Progenitor cell of endocrine pancreas (in vitro differentiated cells): ENCODE measurements around the gene CIB4. TPM values are rescaled to one million over a fixed set of nuclear protein-coding genes. Genes with fewer than 3 reads are reported as not detected.

Experiments
- DNase-seq: peaks from one replicate; pipeline ENCODE4 v3.0.0; 2021; ENCODE audit warnings: low spot score; ENCODE audit not compliant: unreplicated experiment
- H3K27ac Mint-ChIP-seq: 2 replicates; pipeline ENCODE4 v1.8.0; 2021; ENCODE audit warnings: mild to moderate bottlenecking, moderate library complexity, mixed read lengths
- H3K27me3 Mint-ChIP-seq: 2 replicates; pipeline ENCODE4 v1.8.0; 2021; ENCODE audit warnings: mixed read lengths
- H3K36me3 Mint-ChIP-seq: 2 replicates; pipeline ENCODE4 v1.8.0; 2022; ENCODE audit warnings: mixed read lengths; ENCODE audit not compliant: insufficient read depth
- H3K4me1 Mint-ChIP-seq: 2 replicates; pipeline ENCODE4 v1.8.0; 2021; ENCODE audit warnings: low read depth, mixed read lengths
- H3K4me3 Mint-ChIP-seq: 2 replicates; pipeline ENCODE4 v1.8.0; 2021; ENCODE audit warnings: low read depth, mild to moderate bottlenecking, moderate library complexity, mixed read lengths
- H3K9me3 Mint-ChIP-seq: 2 replicates; pipeline ENCODE4 v1.8.0; 2021; ENCODE audit warnings: low read depth, mixed read lengths
- total RNA-seq: library from RNA; stranded (reverse); gene quantifications from 2 replicates; pipeline ENCODE4 v1.2.1, GENCODE V29; 2021
- TF ChIP-seq, protein P1 (sequence below): fragments of 200-600 bp; sonication (generic); IDR thresholded peaks from one replicate; pipeline ENCODE4 v1.5.0; 2021; ENCODE audit warnings: antibody characterized with exemption, mild to moderate bottlenecking; ENCODE audit not compliant: unreplicated experiment

Gene CIB4
- total RNA-seq, 1 donor from 2014 or later, result not detected

GRCh38 chr2:26635401-26635800 lies 5.8 kb downstream of the CIB4 start:
- TF ChIP-seq, protein P1, sequence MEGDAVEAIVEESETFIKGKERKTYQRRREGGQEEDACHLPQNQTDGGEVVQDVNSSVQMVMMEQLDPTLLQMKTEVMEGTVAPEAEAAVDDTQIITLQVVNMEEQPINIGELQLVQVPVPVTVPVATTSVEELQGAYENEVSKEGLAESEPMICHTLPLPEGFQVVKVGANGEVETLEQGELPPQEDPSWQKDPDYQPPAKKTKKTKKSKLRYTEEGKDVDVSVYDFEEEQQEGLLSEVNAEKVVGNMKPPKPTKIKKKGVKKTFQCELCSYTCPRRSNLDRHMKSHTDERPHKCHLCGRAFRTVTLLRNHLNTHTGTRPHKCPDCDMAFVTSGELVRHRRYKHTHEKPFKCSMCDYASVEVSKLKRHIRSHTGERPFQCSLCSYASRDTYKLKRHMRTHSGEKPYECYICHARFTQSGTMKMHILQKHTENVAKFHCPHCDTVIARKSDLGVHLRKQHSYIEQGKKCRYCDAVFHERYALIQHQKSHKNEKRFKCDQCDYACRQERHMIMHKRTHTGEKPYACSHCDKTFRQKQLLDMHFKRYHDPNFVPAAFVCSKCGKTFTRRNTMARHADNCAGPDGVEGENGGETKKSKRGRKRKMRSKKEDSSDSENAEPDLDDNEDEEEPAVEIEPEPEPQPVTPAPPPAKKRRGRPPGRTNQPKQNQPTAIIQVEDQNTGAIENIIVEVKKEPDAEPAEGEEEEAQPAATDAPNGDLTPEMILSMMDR, result no peak
- no peak for DNase-seq
- no peaks in the 10 kb centered on the region for H3K36me3 Mint-ChIP-seq
- no peak overlapping the region for H3K4me3 Mint-ChIP-seq
- H3K27me3 Mint-ChIP-seq, result peaks cover 7% of the 10 kb centered on the region
- H3K4me1 Mint-ChIP-seq, result peaks cover 20% of the 10 kb centered on the region
- H3K9me3 Mint-ChIP-seq, result no peaks in the 10 kb centered on the region
- no peak overlapping the region for H3K27ac Mint-ChIP-seq

DNA sequence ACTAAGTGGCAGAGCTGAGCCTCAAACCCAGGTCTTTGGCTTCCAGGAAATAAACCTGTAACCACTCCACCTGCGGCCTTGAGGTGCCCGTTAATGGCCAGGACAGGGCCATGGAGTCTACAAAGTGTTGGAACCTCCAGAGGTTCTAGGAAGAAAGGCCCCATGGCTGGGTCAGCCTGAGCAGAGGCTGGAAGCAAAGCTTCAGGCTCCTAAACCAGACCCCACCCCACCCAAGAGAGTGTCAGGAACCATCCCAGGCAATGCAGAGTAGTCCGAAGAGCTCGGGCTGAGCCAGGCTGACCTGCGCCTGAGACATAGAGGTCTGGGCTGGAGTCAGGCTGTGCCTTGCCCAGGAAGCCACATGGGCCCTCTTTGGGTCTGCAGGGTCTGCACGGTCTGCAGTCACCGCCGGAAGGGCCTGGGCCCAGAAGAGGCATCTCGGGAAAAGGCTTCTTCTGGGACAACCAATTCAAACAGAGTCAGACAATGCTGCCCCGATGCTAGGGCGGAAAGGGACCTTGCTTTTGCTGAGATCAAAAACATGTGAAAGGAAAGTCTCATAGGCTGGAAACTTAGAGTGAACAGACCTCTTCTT lies 6.4 kb downstream of the CIB4 start:
- TF ChIP-seq, protein P1, result no peak
- Mint-ChIP-seq H3K9me3 (no peaks in the 10 kb centered on the region), H3K4me1 (peaks cover 19% of the 10 kb centered on the region), H3K4me3 (no peak overlapping the region), H3K36me3 (no peaks in the 10 kb centered on the region), H3K27me3 (peaks cover 7% of the 10 kb centered on the region), H3K27ac (no peak overlapping the region)
- DNase-seq, result no peak

DNA sequence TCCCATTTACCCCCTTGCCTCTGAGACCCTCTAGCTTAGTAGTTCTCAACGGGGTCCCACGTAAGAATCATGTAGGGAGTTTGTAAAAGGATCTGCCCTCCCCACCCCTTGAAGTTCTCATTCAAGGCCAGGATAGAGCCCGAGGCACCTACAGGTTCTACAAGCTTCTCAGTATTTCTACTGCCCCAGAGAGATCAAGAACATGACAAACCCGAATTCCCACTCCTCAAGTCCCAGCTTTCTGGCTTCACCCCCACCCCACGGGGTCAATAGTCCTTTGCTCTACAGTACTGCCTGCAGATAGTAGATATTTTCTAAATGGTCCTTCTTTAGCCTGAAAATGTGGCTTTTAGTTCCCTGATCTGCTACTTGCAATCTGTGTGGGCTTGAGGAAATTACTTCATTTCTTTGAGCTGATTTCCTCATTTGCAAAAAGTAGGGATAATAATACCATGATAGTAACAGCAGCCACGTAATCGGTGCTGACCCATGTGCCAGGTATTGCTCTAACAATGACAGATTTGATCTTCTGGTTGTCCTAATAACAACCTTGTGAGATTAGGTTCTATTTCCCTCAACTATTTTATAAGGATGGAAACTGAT lies 7.1 kb downstream of the CIB4 start:
- DNase-seq, result no peak
- no peak overlapping the region for H3K4me3 Mint-ChIP-seq
- H3K36me3 Mint-ChIP-seq, result no peaks in the 10 kb centered on the region
- H3K9me3 Mint-ChIP-seq, result no peaks in the 10 kb centered on the region
- peaks cover 19% of the 10 kb centered on the region for H3K4me1 Mint-ChIP-seq
- peaks cover 7% of the 10 kb centered on the region for H3K27me3 Mint-ChIP-seq
- no peak overlapping the region for H3K27ac Mint-ChIP-seq
- TF ChIP-seq, protein P1, result no peak

- Mint-ChIP-seq H3K4me1 (peaks cover 19% of the 10 kb centered on the region), H3K4me3 (no peak overlapping the region), H3K27ac (no peak overlapping the region), H3K9me3 (no peaks in the 10 kb centered on the region), H3K36me3 (no peaks in the 10 kb centered on the region), H3K27me3 (peaks cover 7% of the 10 kb centered on the region)
- no peak for DNase-seq
- TF ChIP-seq, protein P1, result no peak
Measured at GRCh38 chr2:26633351-26633945, 7.7 kb downstream of the CIB4 start.

GRCh38 chr2:26632624-26633185 lies 8.5 kb downstream of the CIB4 start:
- Mint-ChIP-seq H3K27ac (no peak overlapping the region), H3K4me1 (peaks cover 19% of the 10 kb centered on the region), H3K9me3 (no peaks in the 10 kb centered on the region), H3K27me3 (peaks cover 7% of the 10 kb centered on the region), H3K4me3 (no peak overlapping the region), H3K36me3 (no peaks in the 10 kb centered on the region)
- TF ChIP-seq, protein P1, result no peak
- DNase-seq, result no peak
